ENCODE measurements around the gene SRC.

SRC gene

GRCh38 chr20:37347891-37348791, 2.2 kb downstream of the SRC start:
- H3K4me3 ChIP-seq (ENCODE audit: low read length) = peak overlapping the region; percentile 60; the same call in 1 of the 2 replicates

DNA sequence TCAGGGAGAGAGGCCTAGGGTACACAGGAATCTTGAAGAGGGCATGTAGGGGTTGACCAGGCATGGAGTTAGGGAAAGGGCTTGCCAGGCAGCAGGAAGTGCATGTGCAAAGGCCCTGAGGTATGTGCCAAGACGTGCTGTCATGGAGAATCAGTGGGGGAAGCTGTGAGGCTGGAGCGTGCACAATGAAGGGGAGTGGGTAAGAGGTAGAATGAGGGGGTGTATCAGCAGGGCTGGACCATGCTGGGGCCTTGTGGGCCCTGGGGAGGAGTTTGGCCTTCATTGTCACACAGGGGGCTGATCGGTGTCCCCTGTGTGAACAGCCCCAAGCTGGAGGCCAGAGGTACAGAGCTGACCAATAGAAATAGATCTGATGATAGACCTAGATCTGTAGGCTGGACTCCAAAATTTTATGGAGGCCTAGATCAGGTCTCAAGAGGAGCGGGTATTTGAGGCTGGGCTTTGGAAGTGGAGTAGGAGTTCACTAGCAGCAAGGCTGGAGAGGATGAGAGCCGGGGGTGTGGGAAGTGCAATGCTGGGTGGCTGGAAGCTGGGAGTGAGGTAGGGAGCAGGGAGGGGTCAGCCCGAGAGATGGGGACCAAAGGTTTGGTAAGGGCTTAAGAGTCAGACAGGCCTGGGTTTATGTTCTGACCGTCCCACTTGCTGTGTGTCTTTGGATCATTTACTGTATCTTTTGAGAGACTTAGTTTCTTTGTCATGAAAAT, 3.0 kb downstream of the SRC start:
- no peak for TF ChIP-seq ZNF274 (IDR thresholded peaks at IDR 0.05; ENCODE audit: low read depth, low read length)
- H3K4me3 ChIP-seq (ENCODE audit: low read length) = no peak overlapping the region

More at GRCh38 chr20:37347891-37348791, 2.2 kb downstream of the SRC start:
- no peak for TF ChIP-seq ZNF274 (IDR thresholded peaks at IDR 0.05; ENCODE audit: low read depth, low read length)

GRCh38 chr20:37349517-37350491, 3.9 kb downstream of the SRC start:
- no peak for TF ChIP-seq ZNF274 (IDR thresholded peaks at IDR 0.05; ENCODE audit: low read depth, low read length)
- H3K4me3 ChIP-seq (ENCODE audit: low read length) = no peak overlapping the region

DNA sequence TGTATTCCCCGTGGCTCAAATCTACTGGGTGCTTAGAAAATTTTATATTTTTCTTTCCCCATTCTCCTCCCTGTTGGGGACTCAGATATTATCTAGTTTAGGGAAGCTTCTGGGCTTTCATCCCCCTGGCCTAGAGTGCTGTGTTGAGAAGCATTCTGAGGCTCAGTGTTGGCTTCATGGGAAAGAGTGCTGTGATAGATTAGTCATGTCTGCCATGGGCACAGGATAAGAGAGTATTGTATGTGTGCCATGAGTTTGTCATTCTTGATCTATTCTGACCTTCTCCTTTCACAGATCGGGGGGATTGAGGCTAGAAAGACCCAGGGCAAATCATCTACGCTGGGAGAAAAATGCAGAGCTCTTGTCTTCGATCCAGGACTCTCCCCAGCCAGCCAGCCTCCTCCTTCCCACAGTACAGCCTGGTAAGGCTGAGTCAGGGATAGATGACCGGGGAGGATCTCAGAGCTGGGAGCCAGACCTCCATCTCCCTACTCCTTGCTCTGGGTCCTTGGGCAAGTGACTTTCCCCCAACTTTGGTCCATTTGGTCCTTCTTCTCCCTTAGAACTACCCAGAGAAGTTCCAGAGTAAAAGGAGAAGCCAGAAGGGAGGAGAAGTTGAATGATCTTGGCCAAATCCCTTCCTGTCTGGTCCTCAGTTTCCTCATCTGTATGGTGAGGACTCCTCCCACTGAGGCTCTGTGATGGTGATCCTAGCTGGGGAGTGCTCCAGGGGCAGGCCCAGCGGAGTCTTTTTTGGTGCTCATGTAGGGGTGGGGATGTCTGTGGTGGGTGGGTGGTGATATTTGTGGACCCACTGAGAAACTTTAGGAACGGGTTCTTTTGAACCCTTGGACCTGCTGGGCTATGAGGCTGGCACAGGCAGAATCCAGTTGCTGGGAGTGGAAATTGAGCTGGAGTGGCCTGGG, 5.0 kb downstream of the SRC start:
- no peak for TF ChIP-seq ZNF274 (IDR thresholded peaks at IDR 0.05; ENCODE audit: low read depth, low read length)

GRCh38 chr20:37351689-37352607, 6.0 kb downstream of the SRC start:
- no peak for TF ChIP-seq ZNF274 (IDR thresholded peaks at IDR 0.05; ENCODE audit: low read depth, low read length)
- H3K4me3 ChIP-seq (ENCODE audit: low read length) = no peak overlapping the region

More for the DNA sequence above, 5.0 kb downstream of the SRC start:
- no peak overlapping the region for H3K4me3 ChIP-seq (ENCODE audit: low read length)

GRCh38 chr20:37352608-37352980, 6.7 kb downstream of the SRC start:
- H3K4me3 ChIP-seq (ENCODE audit: low read length) = no peak overlapping the region
- no peak for TF ChIP-seq ZNF274 (IDR thresholded peaks at IDR 0.05; ENCODE audit: low read depth, low read length)

DNA sequence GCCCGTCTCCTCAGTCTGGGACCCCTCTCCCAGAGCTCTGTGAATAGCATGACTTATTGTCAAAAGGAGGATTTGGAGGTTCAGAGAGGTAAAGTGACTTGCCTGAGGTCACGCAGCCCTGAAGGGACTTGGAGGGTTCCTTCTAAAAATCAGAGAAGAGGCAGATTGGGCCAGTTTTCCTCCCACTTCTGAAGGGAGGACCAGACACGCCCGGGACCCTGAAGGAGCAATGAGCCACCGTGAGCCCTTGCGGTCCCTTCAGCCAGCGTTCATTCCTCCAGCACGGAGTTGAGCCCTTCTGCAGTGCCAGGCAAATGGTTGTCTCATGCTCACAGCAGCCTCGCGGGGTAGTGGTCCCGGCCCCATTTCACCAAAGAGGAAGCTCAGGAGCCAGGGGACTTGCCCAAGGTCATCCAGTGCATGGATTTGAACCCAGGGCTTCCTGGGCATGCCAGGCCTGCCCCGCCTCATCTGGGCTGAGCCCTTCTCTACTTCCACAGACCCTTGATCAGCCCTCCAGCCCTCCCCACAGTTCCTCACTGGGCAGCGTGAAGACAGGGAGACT, 7.4 kb downstream of the SRC start:
- no peak for TF ChIP-seq ZNF274 (IDR thresholded peaks at IDR 0.05; ENCODE audit: low read depth, low read length)
- H3K4me3 ChIP-seq (ENCODE audit: low read length) = no peak overlapping the region

DNA sequence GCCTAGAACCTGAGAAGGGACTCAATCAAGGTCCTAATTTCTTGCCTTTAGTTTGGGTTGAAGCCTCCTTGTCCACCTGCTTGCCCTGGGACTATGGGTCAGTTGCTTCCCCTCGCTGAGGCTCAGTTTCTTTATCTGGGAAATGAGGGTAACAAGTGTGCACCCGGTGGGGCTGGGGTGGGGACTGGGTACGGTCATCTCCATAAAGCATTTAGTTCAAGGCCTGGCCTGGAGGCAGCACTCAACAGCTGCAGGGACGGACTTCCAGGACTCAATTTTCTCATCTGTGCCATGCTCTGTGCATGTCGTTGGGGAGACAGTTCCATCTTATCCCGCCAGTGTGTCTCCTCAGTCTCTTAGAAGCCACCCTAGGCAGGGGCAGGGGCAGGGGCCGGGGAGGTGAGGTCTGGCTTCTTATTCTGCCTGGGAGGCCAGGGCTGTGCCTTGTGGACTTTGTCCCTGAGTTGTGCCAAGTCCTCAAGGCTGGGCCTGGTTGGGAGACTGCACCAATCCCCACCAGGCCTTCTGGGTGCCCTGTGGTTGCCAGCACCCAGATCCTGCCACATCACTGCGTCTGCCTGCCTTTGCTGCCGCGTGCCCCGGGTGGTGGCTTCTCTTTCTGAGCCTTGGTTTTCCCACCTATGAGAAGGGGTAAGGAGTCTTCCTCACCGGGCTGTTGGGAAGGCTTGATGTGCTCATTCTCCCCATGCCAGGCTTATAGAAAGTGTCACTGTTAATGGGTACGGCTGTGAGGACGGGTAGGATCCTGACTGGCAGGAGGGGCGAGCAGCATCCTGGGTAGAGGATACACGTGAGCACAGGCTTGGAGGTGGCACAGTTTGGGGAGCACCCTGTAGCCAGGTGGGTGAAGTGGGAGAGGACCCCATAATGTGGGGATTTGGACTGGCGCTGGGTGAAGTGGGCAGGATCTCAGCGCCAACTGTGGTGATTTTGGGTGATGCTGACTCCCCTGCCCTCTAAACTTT, 8.6 kb downstream of the SRC start:
- H3K4me3 ChIP-seq (ENCODE audit: low read length) = no peak overlapping the region
- TF ChIP-seq ZNF274 (IDR thresholded peaks at IDR 0.05; ENCODE audit: low read depth, low read length) = no peak

- no peak overlapping the region for H3K4me3 ChIP-seq (ENCODE audit: low read length)
- no peak for TF ChIP-seq ZNF274 (IDR thresholded peaks at IDR 0.05; ENCODE audit: low read depth, low read length)
Observed at GRCh38 chr20:37355252-37356180, 9.6 kb downstream of the SRC start.

DNA sequence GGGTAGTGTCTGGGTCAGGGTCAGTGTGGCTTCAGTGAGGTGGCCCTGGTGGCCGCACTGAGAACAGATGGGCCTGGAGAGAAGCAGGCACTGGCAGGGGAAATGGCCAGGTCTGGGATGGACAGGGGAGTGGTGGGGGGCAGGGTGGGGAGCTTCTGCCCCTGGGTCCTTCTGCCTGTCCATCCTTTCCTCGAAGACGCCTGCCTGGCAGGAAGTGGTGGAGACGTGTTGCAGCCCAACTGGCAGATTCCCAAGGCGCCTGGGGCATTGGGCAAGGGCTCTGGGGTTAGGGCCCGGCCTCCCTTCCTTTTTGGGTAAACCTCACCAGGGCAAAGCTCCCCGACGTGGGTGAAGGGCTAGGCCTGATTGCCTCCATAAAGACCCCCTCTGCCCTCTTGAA, 10.4 kb downstream of the SRC start:
- TF ChIP-seq ZNF274 (IDR thresholded peaks at IDR 0.05; ENCODE audit: low read depth, low read length) = no peak
- no peak overlapping the region for H3K4me3 ChIP-seq (ENCODE audit: low read length)
